Measurements from ENCODE around the gene COX7A1.

GRCh38 chr19:36139473-36140303, 12.6 kb downstream of the COX7A1 start, which contains the start of gene CAPNS1:
- TF ChIP-seq POLR2A (IDR thresholded peaks at IDR 0.05; ENCODE audit: low read length) (peak; percentile 68), GATA1 (IDR thresholded peaks at IDR 0.05; ENCODE audit: low read depth, low read length) (no peak)
